HG02759 (cell line): ENCODE results near the gene MYCBPAP.
"Not testable (repeated sequence)": the region's sequence is repeated elsewhere in the genome, so short reads cannot be mapped to it uniquely, and the experiment has no call there.

Experiments
- ATAC-seq: cut with Tn5 transposase; IDR thresholded peaks from one replicate; pipeline ENCODE4 v1.9.1; 2021; ENCODE audit warnings: mild to moderate bottlenecking, moderate library complexity; ENCODE audit not compliant: unreplicated experiment

MYCBPAP gene

DNA sequence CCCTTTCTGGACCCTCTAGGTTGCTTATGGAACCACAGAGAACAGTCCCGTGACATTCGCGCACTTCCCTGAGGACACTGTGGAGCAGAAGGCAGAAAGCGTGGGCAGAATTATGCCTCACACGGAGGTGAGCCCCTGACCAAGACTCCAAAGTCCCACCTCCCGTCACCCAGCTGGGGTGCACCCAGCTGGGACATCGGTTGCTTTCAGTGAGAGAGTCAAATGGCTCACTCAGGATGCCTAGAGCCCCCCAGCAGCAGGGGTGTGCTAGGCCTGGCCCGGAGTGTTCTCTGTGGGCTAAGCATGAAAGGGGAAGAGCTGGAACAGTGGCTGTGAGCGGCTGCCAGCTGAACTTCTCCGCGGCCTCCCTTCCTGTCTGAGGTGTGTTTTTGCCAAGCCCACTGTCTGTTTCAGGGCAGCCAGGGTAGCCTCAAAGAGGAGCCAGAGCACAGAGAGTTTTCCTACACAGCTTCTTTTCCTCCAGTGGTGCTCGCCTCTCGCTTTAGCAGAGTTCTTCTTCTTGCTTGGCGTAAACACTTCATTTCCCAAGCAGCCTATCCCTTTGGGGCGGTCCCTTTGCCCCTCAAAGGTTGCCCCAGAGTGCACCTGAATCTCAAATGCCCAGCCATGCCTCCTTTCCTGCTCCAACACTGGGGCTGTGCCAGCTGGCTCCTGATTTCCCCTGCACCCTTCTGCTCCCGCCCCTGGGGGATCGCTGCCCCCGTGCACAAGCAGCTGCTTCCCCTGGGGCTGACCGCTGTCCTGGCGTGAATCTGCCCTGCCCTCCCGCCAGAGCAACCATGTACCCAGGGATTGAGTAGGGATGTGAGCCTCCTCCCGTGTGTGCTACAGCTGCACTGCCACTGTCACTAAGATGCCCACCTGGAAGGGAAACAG lies 37.0 kb upstream of the MYCBPAP start:
- ATAC-seq: no peak

DNA sequence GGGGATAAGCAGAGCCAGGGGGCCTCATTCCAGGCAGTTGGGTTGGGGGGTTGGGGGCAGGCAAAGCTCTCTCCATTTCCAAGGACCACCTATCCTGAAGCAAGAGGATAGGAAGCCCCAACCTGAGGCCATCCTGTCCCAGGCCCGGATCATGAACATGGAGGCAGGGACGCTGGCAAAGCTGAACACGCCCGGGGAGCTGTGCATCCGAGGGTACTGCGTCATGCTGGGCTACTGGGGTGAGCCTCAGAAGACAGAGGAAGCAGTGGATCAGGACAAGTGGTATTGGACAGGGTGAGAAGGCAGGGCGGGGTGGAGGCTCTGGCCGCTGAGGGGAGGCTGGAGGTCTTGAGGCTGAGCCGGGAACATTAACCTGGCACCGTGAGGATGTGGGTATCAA lies 36.0 kb upstream of the MYCBPAP start:
- ATAC-seq: no peak

DNA sequence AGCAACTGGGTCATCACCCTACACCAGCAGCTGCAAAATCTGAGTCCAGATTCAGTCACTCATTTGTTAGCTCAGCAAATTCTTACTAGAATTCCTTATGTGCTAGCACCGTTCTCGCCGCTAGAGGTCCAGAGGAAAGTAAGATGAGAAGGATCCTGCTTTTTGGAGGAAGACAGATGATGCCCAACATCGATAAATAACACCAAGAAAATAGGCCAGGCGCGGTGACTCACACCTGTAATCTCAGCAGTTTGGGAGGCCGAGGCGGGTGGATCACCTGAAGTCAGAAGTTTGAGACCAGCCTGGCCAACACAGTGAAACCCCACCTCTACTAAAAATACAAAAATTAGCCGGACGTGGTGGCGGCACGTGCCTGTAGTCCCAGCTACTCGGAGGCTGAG lies 35.5 kb upstream of the MYCBPAP start:
- not testable (repeated sequence) for ATAC-seq

DNA sequence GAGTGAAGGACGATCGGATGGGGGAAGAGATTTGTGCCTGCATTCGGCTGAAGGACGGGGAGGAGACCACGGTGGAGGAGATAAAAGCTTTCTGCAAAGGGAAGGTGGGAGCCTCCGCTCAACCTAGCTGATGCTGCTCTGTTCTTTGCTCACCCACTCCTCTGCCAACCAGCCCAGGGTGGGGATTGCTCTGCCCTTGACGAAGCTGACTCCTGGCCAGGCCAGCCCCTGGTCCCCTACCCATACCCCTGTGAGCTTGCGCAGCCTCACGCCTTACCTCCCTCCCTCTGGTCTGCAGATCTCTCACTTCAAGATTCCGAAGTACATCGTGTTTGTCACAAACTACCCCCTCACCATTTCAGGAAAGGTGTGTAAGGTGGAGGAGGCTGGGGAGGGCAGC lies 34.3 kb upstream of the MYCBPAP start:
- no peak for ATAC-seq

DNA sequence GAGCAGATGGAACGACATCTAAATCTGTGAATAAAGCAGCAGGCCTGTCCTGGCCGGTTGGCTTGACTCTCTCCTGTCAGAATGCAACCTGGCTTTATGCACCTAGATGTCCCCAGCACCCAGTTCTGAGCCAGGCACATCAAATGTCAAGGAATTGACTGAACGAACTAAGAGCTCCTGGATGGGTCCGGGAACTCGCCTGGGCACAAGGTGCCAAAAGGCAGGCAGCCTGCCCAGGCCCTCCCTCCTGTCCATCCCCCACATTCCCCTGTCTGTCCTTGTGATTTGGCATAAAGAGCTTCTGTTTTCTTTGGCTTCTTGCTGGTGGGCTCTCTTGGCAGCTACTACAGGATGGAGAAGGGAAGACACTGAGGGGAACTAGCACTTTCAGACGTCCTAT lies 33.7 kb upstream of the MYCBPAP start:
- no peak for ATAC-seq

DNA sequence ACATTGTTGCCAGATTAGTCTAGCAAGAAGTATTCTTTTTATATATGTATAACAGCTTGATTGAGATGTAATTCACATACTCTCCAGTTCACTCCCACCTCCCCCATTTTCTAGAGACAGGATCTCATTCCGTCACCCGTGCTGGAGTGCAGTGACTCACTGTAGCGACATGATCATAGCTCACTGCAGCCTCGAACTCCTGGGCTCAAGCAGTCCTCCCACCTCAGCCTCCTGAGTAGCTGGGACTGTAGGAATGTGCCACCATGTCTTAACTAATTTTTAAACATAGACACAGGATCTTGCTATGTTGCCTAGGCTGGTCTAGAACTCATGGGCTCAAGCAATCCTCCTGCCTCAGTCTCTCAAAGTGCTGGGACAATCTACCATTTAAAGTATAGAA lies 32.9 kb upstream of the MYCBPAP start:
- no peak for ATAC-seq

DNA sequence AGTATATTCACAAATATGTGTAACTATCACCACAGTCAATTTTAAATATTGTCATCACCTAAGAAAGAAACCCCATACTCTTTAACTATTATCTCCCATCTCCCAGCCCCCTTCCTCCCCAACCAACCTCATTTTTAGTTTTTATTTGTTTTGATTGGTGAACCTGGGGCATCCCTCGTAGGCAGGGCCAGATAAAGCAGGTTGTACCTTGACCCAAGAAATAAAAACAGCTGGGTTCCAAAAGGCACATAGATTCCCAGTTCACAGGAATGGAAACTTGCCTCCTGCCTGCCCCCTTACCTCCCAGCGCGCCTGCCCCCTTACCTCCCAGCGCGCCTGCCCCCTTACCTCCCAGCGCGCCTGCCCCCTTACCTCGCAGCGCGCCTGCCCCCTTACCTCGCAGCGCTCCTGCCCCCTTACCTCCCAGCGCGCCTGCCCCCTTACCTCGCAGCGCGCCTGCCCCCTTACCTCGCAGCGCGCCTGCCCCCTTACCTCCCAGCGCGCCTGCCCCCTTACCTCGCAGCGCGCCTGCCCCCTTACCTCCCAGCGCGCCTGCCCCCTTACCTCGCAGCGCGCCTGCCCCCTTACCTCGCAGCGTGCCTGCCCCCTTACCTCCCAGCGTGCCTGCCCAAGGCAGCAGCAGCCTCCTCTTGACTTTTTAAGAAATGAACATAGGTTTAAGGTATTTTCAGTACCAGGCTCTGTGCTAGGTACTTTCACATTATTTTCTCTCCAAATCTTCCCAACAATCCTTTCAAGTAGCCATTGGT lies 32.3 kb upstream of the MYCBPAP start:
- ATAC-seq: not testable (repeated sequence)

DNA sequence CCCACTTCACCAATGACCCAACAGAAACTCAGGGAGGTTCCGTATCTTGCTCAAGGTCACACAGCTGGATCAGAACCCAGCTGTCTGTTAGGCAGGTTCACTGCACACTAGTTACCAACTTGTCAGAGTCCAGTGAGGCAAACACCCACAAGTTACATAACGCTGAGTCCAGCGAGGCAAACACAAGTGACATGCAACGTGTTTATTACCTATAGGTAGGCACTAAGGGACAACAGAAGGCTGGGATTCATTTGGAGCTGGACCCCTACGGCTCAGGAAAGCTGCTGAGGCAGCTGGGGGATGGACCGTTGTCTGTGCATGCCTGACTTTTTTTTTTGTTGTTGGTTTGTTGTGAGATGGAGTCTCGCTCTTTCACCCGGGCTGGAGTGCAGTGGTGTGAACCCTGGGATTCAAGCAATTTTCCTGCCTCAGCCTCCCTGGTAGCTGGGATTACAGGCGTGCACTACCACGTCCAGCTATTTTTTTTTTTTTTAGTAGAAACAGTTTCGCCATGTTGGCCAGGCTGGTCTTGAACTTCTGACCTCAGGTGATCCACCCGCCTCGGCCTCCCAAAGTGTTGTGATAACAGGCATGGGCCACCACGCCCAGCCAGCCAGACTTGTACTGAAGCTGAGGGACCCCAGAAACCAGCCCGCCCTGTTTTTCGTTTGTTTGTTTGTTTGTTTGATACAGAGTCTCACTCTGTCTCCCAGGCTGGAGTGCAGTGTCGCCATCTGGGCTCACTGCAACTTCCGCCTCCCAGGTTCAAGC lies 31.5 kb upstream of the MYCBPAP start:
- no peak for ATAC-seq

DNA sequence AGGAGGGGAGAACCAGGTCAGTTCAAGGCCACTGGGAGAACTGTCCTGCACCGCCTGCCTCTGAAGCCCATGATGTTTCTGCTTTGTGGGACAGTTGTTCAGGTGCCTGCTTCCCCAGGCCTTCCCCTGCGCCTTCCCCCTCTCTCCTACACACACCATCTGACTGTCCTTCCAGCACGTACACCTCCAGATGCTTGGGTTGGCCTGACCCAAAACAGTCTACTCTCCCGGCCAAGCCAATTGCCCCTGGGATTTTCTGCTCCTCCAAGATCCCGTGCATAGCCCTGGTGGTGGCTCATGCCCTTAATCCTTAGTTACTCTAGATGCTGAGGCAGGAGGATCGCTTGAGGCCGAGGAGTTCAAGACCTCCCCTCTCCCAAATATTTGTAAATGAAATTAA lies 30.3 kb upstream of the MYCBPAP start:
- no peak for ATAC-seq

DNA sequence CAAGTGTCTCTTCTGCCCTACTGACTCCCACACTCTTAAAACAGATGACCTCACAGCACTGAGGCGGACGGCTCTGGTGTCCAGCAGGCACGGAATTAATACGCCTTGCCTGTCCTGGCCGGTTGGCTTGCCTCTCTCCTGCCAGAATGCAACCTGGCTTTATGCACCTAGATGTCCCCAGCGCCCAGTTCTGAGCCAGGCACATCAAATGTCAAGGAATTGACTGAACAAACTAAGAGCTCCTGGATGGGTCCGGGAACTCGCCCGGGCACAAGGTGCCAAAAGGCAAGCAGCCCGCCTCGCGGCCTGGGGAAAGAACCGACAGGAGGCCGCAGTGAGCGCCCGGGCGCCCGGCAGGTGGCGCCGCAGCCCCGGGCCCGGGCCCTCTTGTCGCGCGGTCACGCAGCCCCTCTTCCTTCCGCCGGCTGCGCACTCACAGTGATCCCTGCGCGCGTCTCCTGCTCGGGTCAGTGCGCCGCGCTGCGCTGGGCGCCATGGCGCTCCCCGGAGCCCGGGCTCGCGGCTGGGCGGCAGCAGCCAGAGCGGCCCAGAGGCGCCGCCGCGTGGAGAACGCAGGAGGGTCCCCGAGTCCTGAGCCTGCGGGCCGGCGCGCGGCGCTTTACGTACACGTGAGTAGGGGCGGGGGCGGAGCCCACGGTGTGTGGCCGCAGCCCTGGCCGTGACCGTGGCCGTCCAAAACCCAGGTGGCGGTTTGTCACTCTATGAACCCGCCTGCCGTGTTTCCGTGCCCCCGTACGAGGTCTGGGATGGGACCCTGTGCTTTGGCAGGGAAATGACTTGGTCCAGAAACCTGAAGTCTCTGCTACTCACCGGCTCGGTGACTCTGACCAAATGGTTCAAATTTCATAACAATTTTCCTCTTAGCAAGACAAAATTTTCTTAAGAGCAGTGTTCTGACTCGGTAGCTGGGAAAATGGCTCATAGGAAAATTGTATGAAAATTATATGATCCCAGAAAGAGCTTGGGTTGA lies 29.6 kb upstream of the MYCBPAP start, which contains the start of gene RSAD1:
TSS of gene RSAD1 (plus strand) at position 470 of the 991 bp plus-strand sequence. CDS start at position 495, 25 bp downstream.
- ATAC-seq: peak; percentile 89

DNA sequence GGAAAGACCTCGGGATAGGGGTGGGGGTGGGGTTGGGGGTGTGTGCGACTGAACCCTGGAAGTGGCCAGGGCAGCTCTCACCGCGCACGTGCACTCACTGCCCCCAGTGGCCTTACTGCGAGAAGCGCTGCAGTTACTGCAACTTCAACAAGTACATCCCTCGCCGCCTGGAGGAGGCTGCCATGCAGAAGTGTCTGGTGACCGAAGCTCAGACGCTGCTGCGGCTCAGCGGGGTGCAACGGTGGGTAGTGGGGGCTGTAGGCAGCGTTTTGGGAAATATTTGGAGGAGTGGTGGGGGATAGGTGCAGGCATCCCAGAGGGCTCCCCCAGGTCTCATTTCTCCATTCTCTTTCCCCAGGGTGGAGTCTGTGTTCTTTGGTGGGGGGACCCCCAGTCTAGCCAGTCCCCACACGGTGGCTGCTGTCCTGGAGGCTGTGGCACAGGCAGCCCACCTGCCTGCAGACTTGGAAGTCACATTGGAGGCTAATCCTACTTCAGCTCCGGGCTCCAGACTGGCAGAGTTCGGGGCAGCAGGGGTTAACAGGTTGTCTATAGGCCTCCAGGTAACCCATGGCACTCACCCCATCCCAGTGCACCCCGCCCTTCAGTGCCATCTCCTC lies 28.6 kb upstream of the MYCBPAP start:
- ATAC-seq: no peak

DNA sequence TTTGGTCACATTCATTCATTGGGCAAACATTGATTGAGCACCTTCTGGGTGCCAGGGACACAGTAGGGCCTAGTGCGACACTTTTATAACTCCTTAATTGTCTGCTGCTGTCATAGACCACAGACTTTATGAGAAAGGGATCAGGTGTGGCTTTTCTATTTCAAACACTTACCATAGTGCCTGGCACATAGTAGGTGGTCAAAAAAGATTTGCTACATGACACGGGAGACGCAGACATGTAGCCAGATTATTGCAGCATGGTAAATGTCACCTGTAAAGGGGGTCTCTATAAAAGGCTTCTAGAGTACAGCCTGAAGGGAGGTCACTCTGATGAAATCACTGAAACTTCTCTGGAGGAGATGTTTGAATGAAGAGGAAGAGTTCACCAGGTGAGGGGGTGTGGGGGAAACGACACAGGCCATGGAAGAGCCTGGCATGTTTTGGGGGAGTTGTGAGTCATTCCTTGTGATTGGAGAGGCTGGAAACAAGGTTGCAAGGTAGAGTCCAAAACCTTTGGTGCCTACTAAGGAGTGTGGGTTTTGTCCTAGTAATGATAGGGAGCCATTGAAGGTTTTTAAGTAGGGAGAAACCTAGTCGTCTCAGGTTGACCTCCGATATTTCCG lies 28.0 kb upstream of the MYCBPAP start:
- no peak for ATAC-seq

DNA sequence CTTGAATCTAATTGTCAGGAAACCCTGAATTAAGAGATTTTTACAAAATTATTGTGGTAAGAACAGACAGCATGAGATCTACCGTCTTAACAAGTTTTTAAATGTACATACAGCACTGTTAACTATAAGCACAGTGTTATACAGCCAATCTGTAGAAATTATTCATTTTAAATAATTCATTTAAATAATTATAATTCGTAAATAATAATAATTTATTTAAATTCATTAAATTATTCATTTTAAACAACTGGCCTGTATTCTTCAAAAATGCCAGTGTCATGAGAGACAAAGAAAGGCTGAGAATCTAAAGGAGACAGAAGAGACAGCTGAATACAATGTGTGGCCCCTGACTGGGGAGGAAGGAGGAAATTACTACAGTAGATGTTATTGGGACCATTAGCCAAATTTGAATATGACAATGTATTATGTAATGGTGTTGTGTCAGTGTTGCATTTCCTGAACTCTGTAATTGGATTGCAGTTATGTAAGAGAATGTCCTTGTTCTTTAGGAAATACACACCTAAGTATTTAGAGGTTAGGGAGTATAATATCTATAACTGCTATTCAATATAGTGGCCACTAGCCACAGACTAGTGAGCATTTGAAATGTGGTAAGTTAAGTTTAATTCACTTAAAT lies 27.3 kb upstream of the MYCBPAP start:
- no peak for ATAC-seq

DNA sequence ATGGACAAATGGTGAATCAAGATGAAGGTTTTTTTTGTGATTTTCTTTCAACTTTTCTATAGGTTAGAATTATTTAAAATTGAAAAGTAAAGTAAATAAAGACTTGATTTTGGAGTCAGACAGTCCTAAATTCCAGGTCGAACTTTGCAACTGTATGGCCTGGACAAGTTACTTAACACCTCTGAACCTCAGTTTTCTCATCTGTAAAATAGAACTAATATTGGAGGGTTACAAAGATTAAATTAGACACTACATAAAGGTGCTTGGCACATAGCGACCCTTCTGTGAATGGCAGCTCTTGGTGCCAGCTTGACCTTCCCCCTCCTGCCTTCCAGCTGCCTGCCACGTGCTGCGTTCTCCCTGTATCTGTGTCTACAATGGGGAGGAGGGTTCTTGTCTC lies 26.6 kb upstream of the MYCBPAP start:
- ATAC-seq: no peak

DNA sequence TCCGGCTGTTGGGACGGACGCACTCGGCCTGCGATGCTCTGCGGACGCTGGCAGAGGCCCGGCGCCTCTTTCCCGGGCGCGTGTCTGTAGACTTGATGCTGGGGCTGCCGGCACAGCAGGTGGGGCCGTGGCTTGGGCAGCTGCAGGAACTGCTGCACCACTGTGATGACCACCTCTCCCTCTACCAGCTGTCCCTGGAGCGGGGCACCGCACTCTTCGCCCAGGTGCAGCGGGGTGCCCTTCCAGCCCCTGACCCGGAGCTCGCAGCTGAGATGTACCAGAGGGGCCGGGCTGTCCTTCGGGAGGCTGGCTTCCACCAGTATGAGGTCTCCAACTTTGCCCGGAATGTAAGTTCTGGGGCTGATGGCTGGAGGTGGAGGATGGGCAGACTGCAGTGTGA lies 26.1 kb upstream of the MYCBPAP start:
- ATAC-seq: no peak

DNA sequence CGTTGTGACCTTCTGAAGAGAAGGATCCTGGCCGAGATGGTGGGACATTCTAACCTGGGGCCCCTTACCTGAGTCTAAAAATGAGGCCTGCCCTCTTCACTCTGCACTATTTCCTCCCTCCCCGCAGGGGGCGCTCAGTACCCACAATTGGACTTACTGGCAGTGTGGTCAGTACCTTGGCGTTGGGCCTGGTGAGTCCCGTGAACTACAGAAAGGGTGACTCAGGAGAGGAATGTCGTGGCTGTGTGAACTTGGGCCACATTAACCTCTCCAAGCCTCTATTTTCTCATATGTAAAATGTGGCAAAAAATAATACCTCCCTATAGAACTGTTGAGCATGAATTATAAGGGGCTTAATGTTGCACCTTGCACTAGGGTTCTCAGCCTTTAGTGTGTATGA lies 25.7 kb upstream of the MYCBPAP start:
- ATAC-seq: no peak

DNA sequence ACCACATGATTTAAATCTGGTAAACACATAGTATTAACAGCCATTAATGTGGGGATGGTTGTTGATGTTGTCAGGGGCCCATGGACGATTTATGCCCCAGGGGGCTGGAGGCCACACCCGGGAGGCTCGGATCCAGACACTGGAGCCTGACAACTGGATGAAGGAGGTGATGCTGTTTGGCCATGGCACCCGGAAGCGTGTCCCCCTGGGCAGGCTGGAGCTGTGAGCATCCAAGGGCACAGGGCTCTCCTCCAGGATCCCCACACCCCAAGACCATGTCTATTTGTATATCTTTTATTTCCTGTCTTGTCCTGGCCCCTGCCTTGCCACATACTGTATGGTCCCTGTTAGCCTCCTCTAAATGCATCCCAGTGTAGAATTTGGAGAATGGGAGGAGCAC lies 25.0 kb upstream of the MYCBPAP start:
- ATAC-seq: no peak

DNA sequence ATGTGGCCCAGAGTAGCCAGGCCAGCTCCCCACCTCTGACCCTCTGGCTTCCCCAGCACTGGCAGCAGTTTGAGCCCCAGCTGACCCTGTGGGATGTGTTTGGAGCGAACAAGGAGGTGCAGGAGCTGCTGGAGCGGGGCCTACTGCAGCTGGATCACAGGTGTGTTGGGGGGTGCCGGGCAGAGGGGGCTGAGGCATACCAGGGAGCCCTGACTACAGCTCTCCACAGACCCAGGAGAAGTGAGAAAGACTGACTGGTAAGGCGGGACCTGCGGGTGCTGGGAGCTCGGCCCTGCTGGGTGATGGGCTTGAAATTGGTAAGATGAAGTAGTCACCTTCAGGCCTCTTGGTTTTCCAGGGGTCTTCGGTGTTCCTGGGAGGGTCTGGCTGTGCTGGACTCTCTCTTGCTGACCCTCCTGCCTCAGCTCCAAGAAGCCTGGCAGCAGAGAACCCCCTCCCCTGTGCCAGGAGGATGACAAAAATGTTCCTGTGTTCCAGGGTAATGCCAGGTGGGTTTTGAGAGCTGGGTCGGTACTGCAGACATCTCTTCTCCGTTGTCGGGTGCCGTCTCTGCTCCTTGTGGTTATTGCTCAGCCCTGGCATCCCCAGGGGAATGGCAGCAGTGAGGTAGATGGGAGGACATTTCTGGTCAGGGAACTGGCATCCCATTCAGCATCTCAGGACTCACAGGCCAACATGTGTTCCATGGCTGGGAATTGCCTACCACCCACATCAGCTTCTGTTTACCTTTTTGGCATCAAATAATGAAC lies 23.7 kb upstream of the MYCBPAP start:
- ATAC-seq: no peak
